Thyroid gland (tissue), 4 donors: ENCODE data around the gene MGST3.

ENCODE experiments used
- CTCF ChIP-seq, 6 experiments: fragments of 200-600 bp in 3 of 6; fragments of 450-650 bp in 3 of 6; sonication (generic) in 3 of 6; IDR thresholded peaks; one replicate each; pipeline ENCODE4 v1.5.1; 2016 to 2019; ENCODE audit warnings: antibody characterized with exemption in 6 of 6, mild to moderate bottlenecking in 2 of 6, inconsistent platforms in 1 of 6, moderate library complexity in 1 of 6
- POLR2A ChIP-seq, 2 donors: fragments of 450-650 bp; IDR thresholded peaks; one replicate each; pipeline ENCODE4 v1.6.1; 2017; ENCODE audit warnings: antibody characterized with exemption in 2 of 2, mild to moderate bottlenecking in 2 of 2, moderate library complexity in 1 of 2

DNA sequence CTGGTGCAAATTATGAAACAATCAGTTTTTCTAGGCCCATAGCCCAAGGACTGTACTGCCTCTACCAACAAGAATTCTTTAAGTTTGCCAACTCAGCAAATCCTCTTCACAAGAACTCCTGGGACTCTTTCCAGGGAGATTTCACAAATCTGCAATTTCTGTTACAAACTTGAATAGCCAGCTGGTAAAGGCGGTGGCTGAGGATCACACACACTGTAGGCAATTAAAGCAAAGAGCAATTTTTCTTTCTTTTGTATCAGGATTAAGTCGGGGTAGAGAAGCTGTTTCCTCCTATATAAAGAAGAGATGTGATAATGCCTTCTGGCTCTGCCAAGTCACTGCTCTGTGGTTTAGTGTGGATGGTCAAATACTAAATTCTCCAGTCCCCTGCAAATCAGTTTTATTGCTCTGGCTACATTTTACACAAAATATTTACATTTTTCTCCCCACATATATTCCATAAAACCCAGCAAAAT is 65.6 kb downstream of the MGST3 start:
- no peak for TF ChIP-seq POLR2A (IDR thresholded peaks at IDR 0.05)
- no peak for TF ChIP-seq CTCF (IDR thresholded peaks at IDR 0.05)
